Measurements from ENCODE around the gene FAM174C.

FAM174C gene

GRCh38 chr19:1239796-1240737 is 35.3 kb upstream of the FAM174C start (continued):
- TF ChIP-seq ZNF248 (tag by site-specific recombination; IDR thresholded peaks at IDR 0.05) (no peak), HIC1 (tag by site-specific recombination; IDR thresholded peaks at IDR 0.05) (peak; percentile 74), ZNF600 (tag by site-specific recombination; IDR thresholded peaks at IDR 0.05) (peak; percentile 79), ZNF24 (tag by site-specific recombination; IDR thresholded peaks at IDR 0.05) (0 out of 2 replicates have a peak, but pooled peaks have one; percentile 39), KLF8 (tag by site-specific recombination; IDR thresholded peaks at IDR 0.05) (peak; percentile 25; the same call in 1 of the 2 replicates), SP7 (tag by site-specific recombination; IDR thresholded peaks at IDR 0.05) (0 out of 2 replicates have a peak, but pooled peaks have one; percentile 4), ZNF660 (tag by site-specific recombination; IDR thresholded peaks at IDR 0.05) (peak; percentile 88; the same call in 1 of the 2 replicates), PRDM1 (tag by site-specific recombination; IDR thresholded peaks at IDR 0.05) (no peak), ZNF747 (tag by site-specific recombination; IDR thresholded peaks at IDR 0.05) (no peak), ZNF184 (tag by site-specific recombination; IDR thresholded peaks at IDR 0.05) (peak; percentile 19; the same call in 1 of the 2 replicates), ZNF555 (tag by site-specific recombination; conservative IDR thresholded peaks at IDR 0.05) (no peak), EGR2 (tag by site-specific recombination; IDR thresholded peaks at IDR 0.05; ENCODE audit: low read depth) (peak; percentile 34), OVOL3 (tag by site-specific recombination; IDR thresholded peaks at IDR 0.05) (no peak), ZBTB21 (tag by site-specific recombination; IDR thresholded peaks at IDR 0.05) (peak; percentile 91), ZBTB20 (tag by site-specific recombination; IDR thresholded peaks at IDR 0.05) (peak; percentile 43; the same call in 1 of the 2 replicates), ZNF513 (tag by site-specific recombination; IDR thresholded peaks at IDR 0.05) (no peak; the same call in 1 of the 2 replicates), KLF9 (tag by site-specific recombination; IDR thresholded peaks at IDR 0.05; ENCODE audit: low read depth) (peak; percentile 46), ZBTB8A (tag by site-specific recombination; IDR thresholded peaks at IDR 0.05) (peak; percentile 88), GLIS2 (tag by site-specific recombination; IDR thresholded peaks at IDR 0.05) (peak; percentile 88), ZNF37A (tag by site-specific recombination; IDR thresholded peaks at IDR 0.05) (peak; percentile 42; the same call in 1 of the 2 replicates), BCL11B (tag by site-specific recombination; IDR thresholded peaks at IDR 0.05; ENCODE audit: low read depth) (peak; percentile 89), ZNF391 (tag by site-specific recombination; IDR thresholded peaks at IDR 0.05; ENCODE audit: borderline replicate concordance, low read depth) (0 out of 2 replicates have a peak, but pooled peaks have one; percentile 16)
- TF ChIP-seq, protein P1, sequence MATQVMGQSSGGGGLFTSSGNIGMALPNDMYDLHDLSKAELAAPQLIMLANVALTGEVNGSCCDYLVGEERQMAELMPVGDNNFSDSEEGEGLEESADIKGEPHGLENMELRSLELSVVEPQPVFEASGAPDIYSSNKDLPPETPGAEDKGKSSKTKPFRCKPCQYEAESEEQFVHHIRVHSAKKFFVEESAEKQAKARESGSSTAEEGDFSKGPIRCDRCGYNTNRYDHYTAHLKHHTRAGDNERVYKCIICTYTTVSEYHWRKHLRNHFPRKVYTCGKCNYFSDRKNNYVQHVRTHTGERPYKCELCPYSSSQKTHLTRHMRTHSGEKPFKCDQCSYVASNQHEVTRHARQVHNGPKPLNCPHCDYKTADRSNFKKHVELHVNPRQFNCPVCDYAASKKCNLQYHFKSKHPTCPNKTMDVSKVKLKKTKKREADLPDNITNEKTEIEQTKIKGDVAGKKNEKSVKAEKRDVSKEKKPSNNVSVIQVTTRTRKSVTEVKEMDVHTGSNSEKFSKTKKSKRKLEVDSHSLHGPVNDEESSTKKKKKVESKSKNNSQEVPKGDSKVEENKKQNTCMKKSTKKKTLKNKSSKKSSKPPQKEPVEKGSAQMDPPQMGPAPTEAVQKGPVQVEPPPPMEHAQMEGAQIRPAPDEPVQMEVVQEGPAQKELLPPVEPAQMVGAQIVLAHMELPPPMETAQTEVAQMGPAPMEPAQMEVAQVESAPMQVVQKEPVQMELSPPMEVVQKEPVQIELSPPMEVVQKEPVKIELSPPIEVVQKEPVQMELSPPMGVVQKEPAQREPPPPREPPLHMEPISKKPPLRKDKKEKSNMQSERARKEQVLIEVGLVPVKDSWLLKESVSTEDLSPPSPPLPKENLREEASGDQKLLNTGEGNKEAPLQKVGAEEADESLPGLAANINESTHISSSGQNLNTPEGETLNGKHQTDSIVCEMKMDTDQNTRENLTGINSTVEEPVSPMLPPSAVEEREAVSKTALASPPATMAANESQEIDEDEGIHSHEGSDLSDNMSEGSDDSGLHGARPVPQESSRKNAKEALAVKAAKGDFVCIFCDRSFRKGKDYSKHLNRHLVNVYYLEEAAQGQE (tag by site-specific recombination; IDR thresholded peaks at IDR 0.05): peak; percentile 20; the same call in 1 of the 2 replicates
- TF ChIP-seq, protein P2, sequence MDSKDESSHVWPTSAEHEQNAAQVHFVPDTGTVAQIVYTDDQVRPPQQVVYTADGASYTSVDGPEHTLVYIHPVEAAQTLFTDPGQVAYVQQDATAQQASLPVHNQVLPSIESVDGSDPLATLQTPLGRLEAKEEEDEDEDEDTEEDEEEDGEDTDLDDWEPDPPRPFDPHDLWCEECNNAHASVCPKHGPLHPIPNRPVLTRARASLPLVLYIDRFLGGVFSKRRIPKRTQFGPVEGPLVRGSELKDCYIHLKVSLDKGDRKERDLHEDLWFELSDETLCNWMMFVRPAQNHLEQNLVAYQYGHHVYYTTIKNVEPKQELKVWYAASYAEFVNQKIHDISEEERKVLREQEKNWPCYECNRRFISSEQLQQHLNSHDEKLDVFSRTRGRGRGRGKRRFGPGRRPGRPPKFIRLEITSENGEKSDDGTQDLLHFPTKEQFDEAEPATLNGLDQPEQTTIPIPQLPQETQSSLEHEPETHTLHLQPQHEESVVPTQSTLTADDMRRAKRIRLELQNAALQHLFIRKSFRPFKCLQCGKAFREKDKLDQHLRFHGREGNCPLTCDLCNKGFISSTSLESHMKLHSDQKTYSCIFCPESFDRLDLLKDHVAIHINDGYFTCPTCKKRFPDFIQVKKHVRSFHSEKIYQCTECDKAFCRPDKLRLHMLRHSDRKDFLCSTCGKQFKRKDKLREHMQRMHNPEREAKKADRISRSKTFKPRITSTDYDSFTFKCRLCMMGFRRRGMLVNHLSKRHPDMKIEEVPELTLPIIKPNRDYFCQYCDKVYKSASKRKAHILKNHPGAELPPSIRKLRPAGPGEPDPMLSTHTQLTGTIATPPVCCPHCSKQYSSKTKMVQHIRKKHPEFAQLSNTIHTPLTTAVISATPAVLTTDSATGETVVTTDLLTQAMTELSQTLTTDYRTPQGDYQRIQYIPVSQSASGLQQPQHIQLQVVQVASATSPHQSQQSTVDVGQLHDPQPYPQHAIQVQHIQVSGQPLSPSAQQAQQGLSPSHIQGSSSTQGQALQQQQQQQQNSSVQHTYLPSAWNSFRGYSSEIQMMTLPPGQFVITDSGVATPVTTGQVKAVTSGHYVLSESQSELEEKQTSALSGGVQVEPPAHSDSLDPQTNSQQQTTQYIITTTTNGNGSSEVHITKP (tag by site-specific recombination; IDR thresholded peaks at IDR 0.05): 0 out of 2 replicates have a peak, but pooled peaks have one; percentile 22
- TF ChIP-seq, protein P3, sequence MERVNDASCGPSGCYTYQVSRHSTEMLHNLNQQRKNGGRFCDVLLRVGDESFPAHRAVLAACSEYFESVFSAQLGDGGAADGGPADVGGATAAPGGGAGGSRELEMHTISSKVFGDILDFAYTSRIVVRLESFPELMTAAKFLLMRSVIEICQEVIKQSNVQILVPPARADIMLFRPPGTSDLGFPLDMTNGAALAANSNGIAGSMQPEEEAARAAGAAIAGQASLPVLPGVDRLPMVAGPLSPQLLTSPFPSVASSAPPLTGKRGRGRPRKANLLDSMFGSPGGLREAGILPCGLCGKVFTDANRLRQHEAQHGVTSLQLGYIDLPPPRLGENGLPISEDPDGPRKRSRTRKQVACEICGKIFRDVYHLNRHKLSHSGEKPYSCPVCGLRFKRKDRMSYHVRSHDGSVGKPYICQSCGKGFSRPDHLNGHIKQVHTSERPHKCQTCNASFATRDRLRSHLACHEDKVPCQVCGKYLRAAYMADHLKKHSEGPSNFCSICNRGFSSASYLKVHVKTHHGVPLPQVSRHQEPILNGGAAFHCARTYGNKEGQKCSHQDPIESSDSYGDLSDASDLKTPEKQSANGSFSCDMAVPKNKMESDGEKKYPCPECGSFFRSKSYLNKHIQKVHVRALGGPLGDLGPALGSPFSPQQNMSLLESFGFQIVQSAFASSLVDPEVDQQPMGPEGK (tag by site-specific recombination; IDR thresholded peaks at IDR 0.05): peak; percentile 96
